Activated CD4-positive, alpha-beta T cell treated with anti-CD3 and anti-CD28 coated beads, Interleukin-2, amount 50 U/mL, for 24 hours (primary cell): Measurements from ENCODE around the gene NCAPH2.
"Not testable (repeated sequence)": the region's sequence is repeated elsewhere in the genome, so short reads cannot be mapped to it uniquely, and the experiment has no call there.

ENCODE experiments used
- DNase-seq, 2 donors: peaks; one replicate each; pipeline ENCODE4 v3.0.0-alpha.2; 2020; ENCODE audit warnings: low read depth in 1 of 2, low spot score in 1 of 2

NCAPH2 gene

GRCh38 chr22:50529416-50529896 is 21.4 kb downstream of the NCAPH2 start:
- no peak for DNase-seq

DNA sequence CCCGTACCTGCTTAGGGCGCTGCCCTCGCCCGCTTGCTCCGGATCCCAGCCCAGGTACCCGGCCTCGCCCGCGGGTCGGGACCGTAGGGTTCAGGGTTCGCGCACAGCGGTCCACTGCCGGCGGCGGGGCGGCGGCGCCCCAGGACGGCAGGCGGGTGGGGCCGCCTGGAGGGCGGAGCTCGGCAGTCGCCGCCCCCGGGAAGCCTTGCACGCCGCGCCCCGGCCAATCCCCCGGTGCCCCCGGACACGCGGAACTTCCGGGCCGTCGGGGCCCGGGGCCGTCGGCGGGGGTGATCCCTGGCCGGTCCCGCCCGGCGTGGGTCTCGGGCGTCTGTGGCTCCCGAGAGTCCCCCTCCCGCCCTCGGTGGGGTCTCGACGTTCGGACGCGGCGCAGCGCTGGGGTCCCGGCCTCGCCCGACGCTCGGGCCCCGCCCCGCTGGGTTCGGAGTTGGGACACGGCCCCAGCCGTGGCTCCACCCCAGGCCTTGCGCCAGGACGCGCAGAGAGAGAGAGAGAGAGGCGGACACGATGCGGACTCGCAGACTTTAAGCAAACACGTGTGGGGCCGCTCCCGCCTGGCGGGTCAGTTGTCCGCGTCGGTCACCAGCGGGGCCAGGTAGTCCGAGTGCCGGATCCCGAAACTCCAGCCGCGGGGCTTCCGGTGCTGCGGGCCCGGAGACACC is 22.0 kb downstream of the NCAPH2 start, which contains the start of gene TYMP:
Gene TYMP, minus strand, starts transcription at position 116 of the 683 bp plus-strand sequence. CDS start 303 bp downstream, outside the sequence.
- peak in 1 of 2 donors; percentile 60 for DNase-seq

DNA sequence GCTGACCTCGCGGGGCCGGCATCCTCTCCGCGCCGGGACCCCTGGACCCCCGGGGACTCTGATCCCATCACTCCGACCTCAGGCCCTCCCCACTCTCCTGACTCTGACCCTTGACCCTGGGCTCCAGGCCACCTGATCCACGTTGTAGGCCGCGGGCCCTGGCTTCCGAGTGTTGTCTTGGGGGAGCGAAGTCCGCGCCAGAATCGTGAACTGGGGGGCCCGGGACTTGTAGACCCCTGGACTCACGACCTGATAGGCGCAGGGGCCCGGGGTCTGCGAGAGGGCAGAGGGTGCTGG is 22.5 kb downstream of the NCAPH2 start:
- DNase-seq = no peak

- DNase-seq = peak; percentile 67 to 76
Measured at GRCh38 chr22:50530877-50531545, 23.0 kb downstream of the NCAPH2 start.

- peak in 1 of 2 donors; percentile 47 for DNase-seq
Measured at GRCh38 chr22:50531546-50531961, 23.5 kb downstream of the NCAPH2 start.

DNA sequence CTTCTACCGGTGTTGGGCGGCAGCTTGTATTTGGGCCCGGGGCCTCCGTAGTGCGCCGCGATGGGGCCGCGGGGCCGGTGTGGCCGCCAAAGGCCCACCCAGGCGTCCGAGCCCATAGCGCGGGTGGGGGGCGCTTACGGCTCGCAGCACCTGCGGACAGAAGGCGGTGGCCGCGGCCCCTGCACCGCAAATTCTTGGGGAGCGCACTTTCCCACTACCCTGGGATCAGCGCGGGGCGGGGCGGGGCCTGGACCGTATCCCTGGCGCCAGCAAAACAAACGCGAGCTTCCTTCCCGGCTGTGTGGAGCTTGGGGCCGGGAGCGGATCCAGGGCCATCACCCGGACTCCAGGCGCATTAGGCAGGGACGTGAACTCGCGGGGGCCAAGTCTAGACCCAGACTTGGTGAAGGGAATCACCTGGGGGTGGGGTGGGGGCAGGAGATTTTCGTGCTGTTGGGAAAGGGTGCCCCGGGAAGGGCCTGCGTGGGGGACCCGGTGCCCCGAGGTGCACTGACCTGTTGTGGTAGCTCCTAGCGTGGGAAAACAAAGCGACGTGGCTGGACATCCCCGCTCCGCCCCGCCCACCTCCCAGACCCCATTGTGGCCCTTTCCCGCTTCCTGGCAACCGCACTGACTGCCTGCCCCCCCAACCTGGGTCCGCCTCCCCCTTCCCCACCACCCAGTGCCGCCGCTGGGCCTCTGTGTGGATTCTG is 24.1 kb downstream of the NCAPH2 start:
- no peak for DNase-seq

- no peak for DNase-seq
Measured at GRCh38 chr22:50532824-50533796, 25.1 kb downstream of the NCAPH2 start.

DNA sequence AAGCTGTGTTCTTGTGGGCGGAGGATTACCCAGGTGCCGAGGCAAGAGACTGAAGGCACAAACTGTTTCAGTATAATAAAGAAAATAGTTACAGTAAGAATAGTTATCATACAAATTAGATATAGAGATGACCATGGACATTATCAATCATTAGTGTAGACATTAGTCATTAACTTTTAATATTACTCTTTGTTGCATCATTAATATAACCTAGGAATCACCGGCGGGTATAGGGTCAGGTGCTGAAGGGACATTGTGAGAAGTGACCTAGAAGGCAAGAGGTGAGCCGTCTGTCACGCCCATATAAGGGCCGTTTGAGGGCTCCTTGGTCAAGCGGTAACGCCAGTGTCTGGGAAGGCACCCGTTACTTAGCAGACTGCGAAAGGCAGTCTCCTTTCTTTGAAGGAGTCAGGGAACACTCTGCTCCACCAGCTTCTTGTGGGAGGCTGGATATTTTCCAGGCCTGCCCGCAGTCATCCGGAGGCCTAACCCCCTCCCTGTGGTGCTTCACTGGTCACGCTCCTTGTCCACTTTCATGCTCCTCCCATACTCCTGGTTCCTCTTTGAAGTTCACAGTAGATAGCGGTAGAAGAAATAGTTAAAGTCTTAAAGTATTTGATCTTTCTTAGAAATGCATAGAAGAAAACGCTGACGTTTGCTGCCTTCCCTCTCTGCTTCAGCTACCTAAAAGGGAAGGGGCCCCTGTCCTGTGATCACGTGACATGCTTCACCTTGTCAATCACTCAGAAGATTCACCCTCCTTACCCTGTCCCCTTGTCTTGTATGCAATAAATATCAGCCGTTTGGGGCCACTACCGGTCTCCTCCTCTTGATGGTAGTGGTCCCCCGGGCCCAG is 26.1 kb downstream of the NCAPH2 start:
- DNase-seq = not testable (repeated sequence)

GRCh38 chr22:50535113-50535512 is 27.1 kb downstream of the NCAPH2 start:
- DNase-seq = no peak

- DNase-seq = no peak
Measured at GRCh38 chr22:50536226-50536625, 28.2 kb downstream of the NCAPH2 start.

- DNase-seq = no peak
Measured at GRCh38 chr22:50537765-50538164, 29.7 kb downstream of the NCAPH2 start.

DNA sequence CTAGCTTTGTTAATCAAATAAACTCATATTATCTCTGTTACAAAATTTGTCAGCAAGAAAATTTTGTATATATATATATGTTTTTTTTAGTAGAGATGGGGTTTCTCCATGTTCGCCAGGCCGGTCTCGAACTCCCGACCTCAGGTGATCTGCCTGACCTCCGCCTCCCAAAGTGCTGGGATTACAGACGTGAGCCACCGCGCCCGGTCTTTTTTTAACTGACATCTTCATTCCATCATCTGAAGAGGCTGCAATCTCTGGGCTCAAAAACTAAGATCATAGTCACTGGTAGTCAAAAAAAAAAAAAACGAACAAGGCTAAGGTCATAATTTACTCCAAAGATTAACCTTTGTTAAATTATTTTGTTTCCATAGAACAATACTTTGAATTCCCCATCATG is 32.4 kb downstream of the NCAPH2 start:
- DNase-seq = no peak

DNA sequence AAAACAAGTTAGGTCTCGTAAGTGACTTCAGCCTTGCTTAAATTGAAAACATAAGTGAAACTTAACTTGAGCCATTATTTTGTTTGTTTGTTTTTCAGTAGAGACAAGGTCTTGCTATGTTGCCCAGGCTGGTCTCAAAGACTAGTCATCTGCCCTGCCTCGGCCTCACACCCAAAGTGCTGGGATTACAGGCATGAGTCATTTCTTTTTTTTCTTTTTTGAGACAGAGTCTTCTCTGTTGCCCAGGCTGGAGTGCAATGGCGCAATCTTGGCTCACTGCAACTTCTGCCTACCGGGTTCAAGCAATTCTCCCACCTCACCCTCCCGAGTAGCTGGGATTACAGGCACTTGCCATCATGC is 33.6 kb downstream of the NCAPH2 start:
- not testable (repeated sequence) for DNase-seq

GRCh38 chr22:50542416-50542927 is 34.4 kb downstream of the NCAPH2 start:
- DNase-seq = no peak

GRCh38 chr22:50544078-50544745 is 36.2 kb downstream of the NCAPH2 start:
- DNase-seq = peak; percentile 64 to 75

- DNase-seq = no peak
Measured at GRCh38 chr22:50544746-50545253, 36.8 kb downstream of the NCAPH2 start.

DNA sequence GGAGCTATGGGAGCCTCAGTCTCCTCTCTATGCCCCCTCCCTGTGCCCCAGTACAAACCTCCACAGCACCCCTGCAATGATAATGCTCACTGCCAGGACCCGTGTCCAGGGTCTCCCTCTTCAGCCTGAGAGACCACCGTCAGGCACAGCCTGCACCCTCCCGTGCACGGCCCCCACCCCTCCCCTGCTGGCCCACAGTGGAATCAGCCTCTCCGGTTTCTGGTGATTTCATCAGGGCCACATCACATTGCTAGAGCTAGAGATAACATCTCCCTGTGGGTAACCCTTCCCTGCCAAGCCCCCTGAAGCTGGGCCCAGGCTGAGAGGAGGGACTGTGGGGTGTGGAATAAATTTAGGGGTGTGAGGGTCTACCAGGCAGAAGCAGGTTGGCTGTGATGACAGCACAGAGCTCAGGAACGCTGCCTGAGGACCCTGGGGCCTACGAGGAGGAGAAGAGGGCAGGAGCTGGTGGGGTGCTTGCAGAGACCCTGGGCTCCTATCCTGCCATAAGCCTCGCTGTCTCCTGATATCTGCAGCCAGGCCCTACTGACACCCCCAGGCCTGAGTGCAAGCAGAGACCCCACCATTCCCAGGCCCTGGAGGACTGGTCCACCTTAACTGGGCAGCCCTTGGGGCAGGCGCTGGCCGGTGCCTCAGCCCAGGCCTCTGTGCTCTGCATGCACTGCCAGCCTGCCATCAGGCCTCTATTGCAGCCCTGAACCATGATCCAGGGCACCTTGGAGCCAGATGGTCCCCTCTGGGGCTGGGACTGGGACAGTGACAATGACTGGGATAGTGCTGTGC is 37.7 kb downstream of the NCAPH2 start, which contains the start of gene KLHDC7B:
Gene KLHDC7B, plus strand, starts transcription at position 378 of the 804 bp plus-strand sequence. Its CDS starts 345 bp downstream, at position 723.
- DNase-seq = no peak
